AG04449 (cell line): ENCODE measurements around the gene GARIN3.
"Not testable (repeated sequence)": the region's sequence is repeated elsewhere in the genome, so short reads cannot be mapped to it uniquely, and the experiment has no call there.

Experiments used
- CTCF ChIA-PET: fragments of 350-600 bp; formaldehyde crosslinking; extraction: SDS; loops from one replicate; lab custom pipeline; 2021; ENCODE audit warnings: antibody characterized with exemption; lab: Yijun Ruan, JAX
- POLR2A ChIA-PET: fragments of 400-600, 350-600 bp; formaldehyde crosslinking; extraction: SDS; loops from one replicate; lab custom pipeline; 2020; ENCODE audit warnings: antibody characterized with exemption, inconsistent platforms; lab: Yijun Ruan, JAX
- DNase-seq: peaks from one replicate; pipeline ENCODE4 v3.0.0-alpha.2; 2010; ENCODE audit warnings: low read depth, low spot score
- H3K4me3 ChIP-seq: 2 replicates; pipeline ENCODE4 v1.5.1; 2011; ENCODE audit warnings: low read depth, mild to moderate bottlenecking, control low read depth, low read length
- TF ChIP-seq, protein P1 (sequence below): IDR thresholded peaks from one replicate; pipeline ENCODE4 v1.5.1; 2011; ENCODE audit warnings: mild to moderate bottlenecking, moderate library complexity, low read length, control low read depth, inconsistent platforms; ENCODE audit not compliant: insufficient read depth; ENCODE audit errors: missing control alignments

Gene GARIN3

DNA sequence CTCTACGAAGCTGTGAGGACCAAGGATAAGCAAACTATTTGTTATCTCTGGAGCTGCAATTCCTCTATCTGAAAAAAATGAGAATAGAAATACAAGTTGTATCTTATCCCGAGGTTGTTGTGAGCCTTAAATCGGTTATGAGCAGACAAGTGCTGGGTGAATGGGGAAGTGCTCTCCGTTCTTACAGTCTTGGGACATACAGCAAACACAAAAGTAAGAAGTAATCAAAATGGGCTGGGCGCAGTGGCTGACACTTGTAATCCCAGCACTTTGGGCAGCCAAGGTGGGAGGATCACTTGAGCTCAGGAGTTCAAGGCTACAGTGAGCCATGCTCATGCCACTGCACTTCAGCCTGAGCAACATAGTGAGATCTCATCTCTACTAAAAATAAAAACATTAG, 46.2 kb upstream of the GARIN3 start:
- ChIA-PET POLR2A (no interaction called here), CTCF (no interaction called here)
- H3K4me3 ChIP-seq, result no peak overlapping the region
- no peak for DNase-seq
- TF ChIP-seq, protein P1, sequence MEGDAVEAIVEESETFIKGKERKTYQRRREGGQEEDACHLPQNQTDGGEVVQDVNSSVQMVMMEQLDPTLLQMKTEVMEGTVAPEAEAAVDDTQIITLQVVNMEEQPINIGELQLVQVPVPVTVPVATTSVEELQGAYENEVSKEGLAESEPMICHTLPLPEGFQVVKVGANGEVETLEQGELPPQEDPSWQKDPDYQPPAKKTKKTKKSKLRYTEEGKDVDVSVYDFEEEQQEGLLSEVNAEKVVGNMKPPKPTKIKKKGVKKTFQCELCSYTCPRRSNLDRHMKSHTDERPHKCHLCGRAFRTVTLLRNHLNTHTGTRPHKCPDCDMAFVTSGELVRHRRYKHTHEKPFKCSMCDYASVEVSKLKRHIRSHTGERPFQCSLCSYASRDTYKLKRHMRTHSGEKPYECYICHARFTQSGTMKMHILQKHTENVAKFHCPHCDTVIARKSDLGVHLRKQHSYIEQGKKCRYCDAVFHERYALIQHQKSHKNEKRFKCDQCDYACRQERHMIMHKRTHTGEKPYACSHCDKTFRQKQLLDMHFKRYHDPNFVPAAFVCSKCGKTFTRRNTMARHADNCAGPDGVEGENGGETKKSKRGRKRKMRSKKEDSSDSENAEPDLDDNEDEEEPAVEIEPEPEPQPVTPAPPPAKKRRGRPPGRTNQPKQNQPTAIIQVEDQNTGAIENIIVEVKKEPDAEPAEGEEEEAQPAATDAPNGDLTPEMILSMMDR, result no peak

DNA sequence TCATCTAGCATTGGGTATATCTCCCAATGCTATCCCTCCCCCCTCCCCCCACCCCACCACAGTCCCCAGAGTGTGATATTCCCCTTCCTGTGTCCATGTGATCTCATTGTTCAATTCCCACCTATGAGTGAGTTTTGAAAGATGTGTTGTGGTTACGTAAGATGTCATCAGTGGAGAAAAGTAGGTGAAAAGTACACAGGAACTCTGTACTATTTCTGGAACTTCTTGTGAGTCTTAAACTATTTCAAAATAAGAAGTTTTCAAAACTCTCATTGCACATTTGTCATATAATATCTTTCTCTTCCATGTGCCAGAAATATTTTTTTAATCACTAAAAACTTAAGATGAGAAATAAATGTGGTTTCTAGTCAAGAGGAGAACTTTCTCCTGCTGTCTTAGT, 44.6 kb upstream of the GARIN3 start:
- H3K4me3 ChIP-seq, CTCF ChIA-PET, DNase-seq, POLR2A ChIA-PET: not testable (repeated sequence)

DNA sequence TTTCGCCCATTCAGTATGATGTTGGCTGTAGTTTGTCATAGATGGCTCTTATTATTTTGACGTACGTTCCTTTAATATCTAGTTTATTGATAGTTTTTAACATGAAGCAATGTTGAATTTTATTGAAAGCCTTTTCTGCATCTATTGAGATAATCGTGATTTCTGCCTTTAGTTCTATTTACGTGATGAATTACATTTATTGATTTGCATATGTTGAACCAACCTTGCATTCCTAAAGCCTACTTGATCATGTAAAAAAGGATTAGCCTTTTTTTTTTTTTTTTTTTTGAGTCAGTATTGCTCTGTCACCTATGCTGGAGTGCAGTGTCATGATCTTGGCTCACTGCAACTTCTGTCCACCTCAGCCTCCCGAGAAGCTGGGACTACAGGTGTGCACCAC, 39.6 kb upstream of the GARIN3 start:
- ChIA-PET POLR2A (no interaction called here), CTCF (no interaction called here)
- H3K4me3 ChIP-seq, result no peak overlapping the region
- TF ChIP-seq, protein P1, result no peak
- no peak for DNase-seq

DNA sequence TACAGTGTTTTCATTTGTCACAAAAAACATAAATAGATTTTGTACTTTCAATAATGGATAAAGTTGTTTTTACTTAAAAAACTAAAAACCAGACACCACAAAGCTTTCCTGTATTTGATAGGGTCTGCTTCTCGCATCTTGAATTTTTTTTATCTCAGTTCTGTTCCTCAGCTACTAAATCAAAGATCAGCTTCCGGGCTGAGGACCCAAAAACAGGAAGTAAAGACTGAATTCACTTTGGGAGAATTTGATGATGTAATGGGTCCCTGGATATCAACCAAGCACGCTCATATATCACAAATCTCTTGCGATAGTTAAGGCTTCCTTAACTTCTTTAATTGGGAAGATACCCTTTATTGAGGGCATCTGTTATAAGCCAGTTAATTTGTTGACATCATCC, 38.7 kb upstream of the GARIN3 start:
- ChIA-PET POLR2A (no interaction called here), CTCF (no interaction called here)

DNA sequence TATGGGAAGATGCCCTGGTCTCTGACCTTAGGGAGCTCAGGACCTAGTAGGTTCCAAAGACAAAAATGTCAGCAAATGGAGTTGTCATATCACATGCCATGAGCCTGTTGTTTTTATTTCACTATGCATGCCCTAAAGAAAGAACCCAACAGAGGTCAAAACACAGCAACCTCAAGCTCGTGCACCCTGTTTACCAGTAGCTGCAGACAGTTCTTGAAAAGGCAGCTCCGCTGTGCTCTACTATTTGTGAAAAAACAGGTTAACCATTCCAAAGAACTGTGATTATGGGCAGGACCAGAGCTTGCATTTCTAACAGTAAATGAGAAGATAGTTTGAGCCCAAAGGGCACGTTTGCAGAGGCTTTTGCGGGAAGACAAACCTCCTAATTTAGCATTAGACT, 37.4 kb upstream of the GARIN3 start:
- TF ChIP-seq, protein P1, result no peak
- no peak for DNase-seq
- ChIA-PET CTCF (no interaction called here), POLR2A (no interaction called here)
- no peak overlapping the region for H3K4me3 ChIP-seq

More for the DNA sequence above, 38.7 kb upstream of the GARIN3 start:
- TF ChIP-seq, protein P1, result no peak
- H3K4me3 ChIP-seq, result no peak overlapping the region
- DNase-seq, result no peak

DNA sequence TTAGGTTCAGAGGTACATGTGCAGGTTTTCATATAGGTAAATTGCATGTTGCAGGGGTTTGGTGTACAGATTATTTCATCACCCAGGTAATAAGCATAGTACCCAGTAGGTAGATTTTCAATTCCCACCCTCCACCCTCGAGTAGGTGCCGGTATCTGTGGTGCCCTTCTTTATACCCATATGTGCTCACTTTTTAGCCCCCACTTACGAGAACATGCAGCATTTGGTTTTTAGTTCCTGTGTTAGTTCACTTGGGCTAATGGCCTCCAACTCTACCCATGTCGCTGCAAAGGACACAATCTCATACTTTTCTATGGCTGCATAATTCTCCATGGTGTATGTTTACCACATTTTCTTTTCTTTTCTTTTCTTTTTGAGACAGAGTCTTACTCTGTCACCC, 35.8 kb upstream of the GARIN3 start:
- TF ChIP-seq, protein P1, result no peak
- CTCF ChIA-PET, result no interaction called here
- no peak for DNase-seq
- POLR2A ChIA-PET, result no interaction called here
- no peak overlapping the region for H3K4me3 ChIP-seq

DNA sequence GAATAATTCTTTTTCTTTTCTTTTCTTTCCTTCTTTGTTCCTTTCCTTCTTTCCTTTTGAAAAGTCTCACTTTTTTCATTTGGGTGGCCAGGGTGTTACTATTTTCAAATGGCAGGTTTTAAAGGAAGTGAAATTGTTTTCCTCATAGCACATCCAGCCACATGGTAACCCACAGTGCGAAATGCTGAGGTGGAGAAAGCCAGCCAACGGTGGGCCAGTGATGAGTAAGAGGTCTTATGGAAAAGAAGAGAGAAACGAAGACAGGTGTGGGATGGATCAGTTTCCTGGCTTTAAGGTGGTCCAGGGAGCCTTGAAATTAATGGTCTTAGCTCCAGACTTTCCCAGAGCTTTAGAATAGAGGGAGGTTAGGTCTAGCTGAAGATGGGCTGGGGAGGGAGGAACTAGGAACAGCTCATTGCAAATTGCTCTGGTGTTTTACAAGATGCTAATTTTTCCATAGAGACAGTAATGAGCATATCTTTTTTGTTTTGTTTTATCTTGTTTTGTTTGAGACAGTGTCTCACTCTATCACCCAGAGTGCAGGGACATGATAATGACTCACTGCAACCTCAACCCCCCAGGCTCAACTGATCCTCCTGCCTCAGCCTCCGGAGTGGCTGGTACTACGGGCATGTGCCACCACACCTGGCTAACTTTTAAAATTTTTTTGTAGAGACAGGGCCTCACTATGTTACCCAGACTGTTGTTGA, 32.4 kb upstream of the GARIN3 start:
- no peak overlapping the region for H3K4me3 ChIP-seq
- CTCF ChIA-PET, result no interaction called here
- TF ChIP-seq, protein P1, result no peak
- POLR2A ChIA-PET, result no interaction called here
- no peak for DNase-seq
